ENCODE data around the gene KRTAP5-5.

DNA sequence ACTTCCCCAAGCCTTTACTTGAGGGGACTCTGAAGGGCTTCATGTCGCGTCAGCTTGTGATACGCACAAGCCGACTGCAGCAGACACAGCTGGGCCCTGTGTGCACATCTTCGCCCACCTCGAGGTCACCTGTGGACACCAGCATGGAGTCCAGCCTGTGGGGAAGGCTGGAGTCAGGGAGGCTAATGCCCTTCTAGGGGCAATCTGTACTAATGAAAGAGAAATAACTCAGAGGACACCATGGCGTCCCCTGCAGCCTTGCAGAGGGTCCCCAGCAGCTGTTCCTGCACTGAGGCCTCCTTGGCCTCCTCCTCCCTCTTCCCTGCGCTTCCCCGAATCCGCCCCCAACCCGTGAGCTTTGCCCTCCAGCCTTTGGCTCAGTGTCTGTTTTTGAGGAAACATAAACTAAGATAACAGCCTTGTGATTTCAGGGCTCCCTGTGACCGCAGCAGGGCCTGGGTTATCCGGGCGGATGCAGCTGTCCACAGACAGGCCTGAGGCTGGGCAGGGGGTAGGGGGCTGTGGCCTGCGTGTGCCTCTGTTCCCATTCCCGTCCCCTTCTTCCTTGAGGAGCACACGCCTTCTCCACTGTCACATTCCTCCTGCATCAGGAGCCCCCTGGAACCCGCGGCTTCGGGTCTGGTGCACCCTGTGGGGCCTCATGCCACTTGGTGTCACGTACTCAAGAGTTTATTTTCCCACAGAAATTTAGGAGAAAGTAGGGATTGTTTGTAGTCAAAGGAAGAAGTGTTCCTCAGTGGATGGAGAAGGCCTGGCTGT, 25.0 kb downstream of the KRTAP5-5 start:
- TF ChIP-seq CTCF (IDR thresholded peaks at IDR 0.05; ENCODE audit: extremely low read depth in 1 of 2, insufficient read depth in 1 of 2, low read depth in 1 of 2, low read length in 2 of 2): no peak
- no peak for TF ChIP-seq MYC (IDR thresholded peaks at IDR 0.05; ENCODE audit: low read depth, low read length)
- no peak for TF ChIP-seq EZH2 (IDR thresholded peaks at IDR 0.05; ENCODE audit: borderline replicate concordance, low read depth, low read length, severe bottlenecking)
- no peak for TF ChIP-seq POLR2A (IDR thresholded peaks at IDR 0.05; ENCODE audit: low read depth, low read length)
